ENCODE measurements around the gene USP3. TPM values are rescaled to one million over a fixed set of nuclear protein-coding genes. Genes with fewer than 3 reads are reported as not detected.

The USP3 gene
- total and polyA plus RNA-seq, 2 donors (not counting 3 experiments of a cell fraction or from before 2014, with no cell fraction given): 18.8 to 52.4 TPM

DNA sequence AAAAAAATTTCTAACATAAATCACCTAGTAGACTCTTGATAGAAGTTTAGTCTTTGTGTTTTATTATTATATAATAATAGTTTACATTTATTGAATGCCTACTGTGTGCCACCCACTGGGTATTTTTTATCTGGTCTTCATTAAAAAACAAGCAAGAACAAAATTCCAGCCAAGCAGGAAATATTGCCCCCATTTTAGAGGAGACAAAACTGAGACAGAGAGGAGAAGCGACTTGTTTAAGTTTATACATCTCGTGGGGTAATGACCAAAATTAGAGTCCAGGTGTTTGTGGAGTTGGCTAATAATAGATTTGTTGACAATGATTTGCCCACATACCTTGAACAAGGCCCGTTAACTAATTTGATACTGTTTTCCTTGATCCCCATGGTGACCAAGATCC, 59.7 kb downstream of the USP3 start:
- FAIRE-seq: no peak
- Histone ChIP-seq H3K4me1 (ENCODE audit: control insufficient read depth, extremely low read depth, insufficient read depth, low read length) (no peaks in the 10 kb centered on the region), H3K4me2 (ENCODE audit: insufficient read depth, low read length) (no peak overlapping the region), H2AFZ (ENCODE audit: low read depth, low read length) (no peak overlapping the region), H3K79me2 (ENCODE audit: control insufficient read depth, insufficient read depth, low read length) (peaks cover 2% of the 10 kb centered on the region), H3K9me1 (replicated peaks; ENCODE audit: control insufficient read depth, extremely low read depth, insufficient read depth, low read length) (no peaks in the 10 kb centered on the region), H3K9me3 (replicated peaks; ENCODE audit: control insufficient read depth, insufficient read depth, low read length) (no peaks in the 10 kb centered on the region), H3K27me3 (ENCODE audit: control insufficient read depth in 2 of 2, insufficient read depth in 2 of 2, low read length in 2 of 2) (no peaks in the 10 kb centered on the region), H3K36me3 (ENCODE audit: control insufficient read depth in 2 of 2, extremely low read depth in 1 of 2, insufficient read depth in 2 of 2, low read length in 2 of 2) (peaks cover 3 to 13% of the 10 kb centered on the region in 2 experiments), H3K9ac (replicated peaks; ENCODE audit: extremely low read depth, insufficient read depth, low read length) (no peak overlapping the region), H4K20me1 (replicated peaks; ENCODE audit: control insufficient read depth, extremely low read depth, insufficient read depth, low read length) (no peaks in the 10 kb centered on the region), H3K27ac (ENCODE audit: insufficient read depth, low read depth, low read length) (no peak overlapping the region), H3K4me3 (replicated peaks in 1 of 3; ENCODE audit: insufficient read depth in 1 of 3, low read depth in 1 of 3, low read length in 3 of 3) (no peak overlapping the region)
- dilution Hi-C loops (cut with MboI; ENCODE audit: extremely low pct_ligation_motif_present, low sequenced_read_pairs) (no loop called here), intact Hi-C loops (cut with micrococcal nuclease) (no loop called here)
- TF ChIP-seq GATA2 (IDR thresholded peaks at IDR 0.05; ENCODE audit: insufficient read depth, insufficient read length, low read depth, low read length) (no peak), POLR2A (IDR thresholded peaks at IDR 0.05; ENCODE audit: low read depth, low read length) (no peak)
- POLR2A ChIA-PET: no interaction called here
- CTCF ChIA-PET: interaction anchor here (1.1 to 2.1 kb wide), 2 partner anchors 11 to 28 kb away, joined by 3 to 7 read pairs; no protein-coding TSS in a partner anchor
- no TSS peak for BruUV-seq (replicated peaks)
- DNase-seq (ENCODE audit: low read depth, low spot score): no peak

- TF ChIP-seq CTCF (IDR thresholded peaks at IDR 0.05; ENCODE audit: extremely low read depth in 1 of 2, insufficient read depth in 1 of 2, low read depth in 1 of 2, low read length in 2 of 2) (no peak), POLR2AphosphoS5 (IDR thresholded peaks at IDR 0.05; ENCODE audit: insufficient read depth, low read depth, low read length) (no peak), GATA2 (IDR thresholded peaks at IDR 0.05; ENCODE audit: insufficient read depth, insufficient read length, low read depth, low read length) (no peak), MYC (IDR thresholded peaks at IDR 0.05; ENCODE audit: low read depth, low read length) (no peak)
- no peak overlapping the region for H2AFZ ChIP-seq (ENCODE audit: low read depth, low read length)
- no peak for DNase-seq (ENCODE audit: low read depth, low spot score)
- H4K20me1 ChIP-seq (replicated peaks; ENCODE audit: control insufficient read depth, extremely low read depth, insufficient read depth, low read length): no peaks in the 10 kb centered on the region
- H3K4me2 ChIP-seq (ENCODE audit: insufficient read depth, low read length): no peak overlapping the region
- ChIA-PET POLR2A (no interaction called here), CTCF (interaction anchor here (2.1 kb wide), 1 partner anchor 12 kb away, joined by 7 read pairs; no protein-coding TSS in a partner anchor)
- H3K27ac ChIP-seq (ENCODE audit: insufficient read depth, low read depth, low read length): no peak overlapping the region
- H3K4me3 ChIP-seq (replicated peaks in 1 of 3; ENCODE audit: insufficient read depth in 1 of 3, low read depth in 1 of 3, low read length in 3 of 3): no peak overlapping the region
- BruUV-seq (replicated peaks): no TSS peak
- H3K4me1 ChIP-seq (ENCODE audit: control insufficient read depth, extremely low read depth, insufficient read depth, low read length): no peaks in the 10 kb centered on the region
- peaks cover 2% of the 10 kb centered on the region for H3K79me2 ChIP-seq (ENCODE audit: control insufficient read depth, insufficient read depth, low read length)
- intact Hi-C loops (cut with micrococcal nuclease) (no loop called here), dilution Hi-C loops (cut with MboI; ENCODE audit: extremely low pct_ligation_motif_present, low sequenced_read_pairs) (no loop called here)
- H3K9me3 ChIP-seq (replicated peaks; ENCODE audit: control insufficient read depth, insufficient read depth, low read length): no peaks in the 10 kb centered on the region
- no peaks in the 10 kb centered on the region for H3K9me1 ChIP-seq (replicated peaks; ENCODE audit: control insufficient read depth, extremely low read depth, insufficient read depth, low read length)
- H3K27me3 ChIP-seq (ENCODE audit: control insufficient read depth in 2 of 2, insufficient read depth in 2 of 2, low read length in 2 of 2): no peaks in the 10 kb centered on the region
- peaks cover 3 to 15% of the 10 kb centered on the region in 2 experiments for H3K36me3 ChIP-seq (ENCODE audit: control insufficient read depth in 2 of 2, extremely low read depth in 1 of 2, insufficient read depth in 2 of 2, low read length in 2 of 2)
- no peak overlapping the region for H3K9ac ChIP-seq (replicated peaks; ENCODE audit: extremely low read depth, insufficient read depth, low read length)
- FAIRE-seq: no peak
Observed at GRCh38 chr15:63565536-63566186, 61.3 kb downstream of the USP3 start.

Measured in endothelial cell of umbilical vein (primary cell).